ENCODE results near the gene KCTD16.

The KCTD16 gene

GRCh38 chr5:144525000-144525399, 354.3 kb downstream of the KCTD16 start:
- no peak for DNase-seq (ENCODE audit: low read depth in 2 of 2)

GRCh38 chr5:144531188-144531587, 360.5 kb downstream of the KCTD16 start:
- DNase-seq (ENCODE audit: low read depth in 2 of 2): no peak

Data from stimulated activated CD8-positive, alpha-beta memory T cell treated with anti-CD3 and anti-CD28 coated beads, Interleukin-2, amount 100 ng/mL, for 1 hour (primary cell).